HG02798 (cell line): ENCODE data around the gene PSMF1.
"Not testable (repeated sequence)": the region's sequence is repeated elsewhere in the genome, so short reads cannot be mapped to it uniquely, and the experiment has no call there.

ENCODE experiments used
- ATAC-seq: cut with Tn5 transposase; IDR thresholded peaks from one replicate; pipeline ENCODE4 v1.9.1; 2021; ENCODE audit warnings: mild to moderate bottlenecking; ENCODE audit not compliant: unreplicated experiment, poor library complexity

Gene PSMF1

DNA sequence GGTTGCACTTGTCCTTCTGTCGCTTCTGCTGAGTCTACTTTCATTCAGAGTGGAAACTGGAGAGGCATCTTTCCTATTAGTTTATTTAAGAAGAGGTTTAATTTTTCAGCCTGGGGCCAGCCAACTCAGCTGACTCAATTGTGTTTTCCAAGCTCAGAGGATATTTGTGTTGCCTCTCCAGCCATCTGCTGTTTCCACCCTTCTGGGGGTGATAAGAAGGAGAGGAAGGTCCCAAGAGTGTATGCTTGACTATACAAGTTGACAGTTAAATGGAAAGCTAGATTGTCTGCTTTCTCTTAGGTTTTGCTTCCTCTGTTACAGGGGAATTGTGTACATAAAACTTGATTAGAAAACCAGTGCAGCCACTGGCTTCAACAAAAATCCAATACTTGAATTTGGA is 3.0 kb downstream of the PSMF1 start:
- ATAC-seq, result no peak

DNA sequence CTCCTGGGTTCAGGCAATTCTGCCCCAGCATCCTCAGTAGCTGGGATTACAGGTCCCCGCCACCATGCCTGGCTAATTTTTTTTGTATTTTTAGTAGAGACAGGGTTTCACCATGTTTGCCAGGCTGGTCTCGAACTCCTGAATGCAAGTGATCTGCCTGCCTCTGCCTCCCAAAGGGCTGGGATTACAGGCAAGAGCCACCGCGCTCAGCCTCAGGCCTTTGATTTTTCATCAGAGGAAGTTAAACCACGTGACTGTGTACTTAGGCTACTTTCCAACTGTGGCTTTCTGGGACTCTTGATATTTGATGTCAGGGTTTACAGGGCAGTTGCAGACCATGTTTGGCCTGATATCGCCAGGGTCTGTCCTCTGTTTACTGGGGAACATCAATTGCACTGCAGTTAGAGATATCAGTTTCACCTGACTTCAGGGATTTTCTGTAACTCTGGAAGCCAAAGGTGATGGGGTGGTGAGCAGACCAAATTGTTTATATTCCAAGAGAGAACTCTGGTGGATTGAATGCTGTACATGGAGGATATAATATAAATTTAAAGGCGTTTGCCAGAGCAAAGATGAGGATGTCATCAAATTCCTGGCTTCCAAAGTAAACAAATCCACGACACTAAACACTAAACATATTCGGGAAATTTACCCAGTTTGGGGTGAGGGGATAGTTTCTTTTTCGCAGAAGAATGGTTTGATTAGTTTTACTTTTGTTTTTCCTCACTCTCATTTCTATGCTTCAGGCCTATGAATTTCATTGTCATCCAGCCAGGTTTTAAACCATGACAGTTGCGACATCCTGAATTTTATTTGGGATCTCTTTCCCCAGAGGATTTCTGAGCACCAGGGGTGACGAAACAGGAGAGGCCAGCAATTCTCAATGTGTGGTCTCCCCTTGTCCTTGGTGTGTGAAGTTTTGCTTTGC is 4.2 kb downstream of the PSMF1 start:
- ATAC-seq, result no peak

DNA sequence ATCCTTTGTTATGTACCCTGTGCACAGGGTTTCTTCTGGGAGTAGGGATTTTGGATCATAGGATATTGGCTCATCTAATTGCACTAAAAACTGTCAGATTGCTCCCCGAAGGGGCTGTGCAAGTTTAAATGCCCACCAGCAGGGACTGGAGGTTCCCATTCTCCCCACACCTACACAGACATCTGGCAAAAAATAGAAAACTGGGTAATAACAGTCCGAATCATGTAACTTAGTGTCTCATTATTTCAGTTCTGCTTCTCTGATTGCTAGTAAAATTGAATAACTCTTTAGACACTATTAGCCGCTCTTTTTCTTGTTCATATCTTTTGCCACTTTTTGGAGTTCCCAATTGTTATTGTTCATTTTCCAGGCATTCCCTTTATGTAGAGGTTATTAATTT is 5.3 kb downstream of the PSMF1 start:
- ATAC-seq, result no peak

DNA sequence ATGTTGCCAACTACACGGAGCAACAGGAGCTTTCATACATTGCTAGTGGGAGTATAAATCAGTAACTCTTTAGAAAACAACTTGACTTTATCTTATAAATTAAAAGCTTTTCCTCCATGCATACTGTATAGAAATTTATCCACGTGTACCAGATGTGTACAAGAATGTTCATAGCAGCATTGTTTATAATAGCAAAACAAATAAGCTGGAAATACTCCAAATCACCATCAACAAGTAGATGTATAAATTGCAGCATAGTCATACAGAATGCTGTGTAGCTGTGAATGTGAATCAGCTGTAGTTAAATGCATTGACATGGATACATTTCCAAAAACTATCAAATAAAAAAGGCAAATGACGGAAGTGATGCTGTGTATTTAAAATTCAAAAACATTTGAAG is 6.0 kb downstream of the PSMF1 start:
- no peak for ATAC-seq

DNA sequence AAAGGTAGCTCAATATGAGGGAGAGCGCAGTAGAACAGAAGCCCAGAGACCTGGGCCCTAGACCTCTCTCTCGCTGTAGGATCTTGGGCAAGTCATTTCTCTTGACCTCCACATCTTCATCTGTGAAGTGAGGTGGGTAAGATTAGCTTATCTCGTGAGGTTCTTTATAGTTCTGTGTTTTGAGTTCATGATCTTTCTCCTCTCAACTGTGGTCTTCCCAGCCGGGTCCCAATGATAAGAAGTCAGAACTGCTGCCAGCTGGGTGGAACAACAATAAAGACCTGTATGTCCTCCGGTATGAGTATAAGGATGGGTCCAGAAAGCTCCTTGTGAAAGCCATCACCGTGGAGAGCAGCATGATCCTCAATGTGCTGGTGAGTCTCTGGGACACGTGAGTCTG is 6.9 kb downstream of the PSMF1 start:
- ATAC-seq, result no peak

DNA sequence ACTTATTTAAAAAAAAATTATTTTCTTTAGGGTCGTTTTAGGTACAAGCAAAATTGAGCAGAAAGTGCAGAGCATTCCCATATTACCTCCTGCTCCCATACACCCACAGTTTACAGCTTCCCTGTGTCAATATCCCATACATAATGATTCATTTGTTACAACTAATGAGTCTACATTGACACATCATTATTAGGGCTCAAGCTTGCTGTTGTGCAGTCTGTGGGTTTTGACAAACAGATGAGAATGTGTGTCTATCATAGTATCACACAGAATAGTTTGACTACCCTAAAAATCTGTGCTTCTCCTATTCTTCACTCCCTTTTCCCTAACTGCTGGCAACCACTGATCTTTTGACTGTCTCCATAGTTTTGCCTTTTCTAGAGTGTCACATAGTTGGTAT is 9.4 kb downstream of the PSMF1 start:
- ATAC-seq, result no peak

DNA sequence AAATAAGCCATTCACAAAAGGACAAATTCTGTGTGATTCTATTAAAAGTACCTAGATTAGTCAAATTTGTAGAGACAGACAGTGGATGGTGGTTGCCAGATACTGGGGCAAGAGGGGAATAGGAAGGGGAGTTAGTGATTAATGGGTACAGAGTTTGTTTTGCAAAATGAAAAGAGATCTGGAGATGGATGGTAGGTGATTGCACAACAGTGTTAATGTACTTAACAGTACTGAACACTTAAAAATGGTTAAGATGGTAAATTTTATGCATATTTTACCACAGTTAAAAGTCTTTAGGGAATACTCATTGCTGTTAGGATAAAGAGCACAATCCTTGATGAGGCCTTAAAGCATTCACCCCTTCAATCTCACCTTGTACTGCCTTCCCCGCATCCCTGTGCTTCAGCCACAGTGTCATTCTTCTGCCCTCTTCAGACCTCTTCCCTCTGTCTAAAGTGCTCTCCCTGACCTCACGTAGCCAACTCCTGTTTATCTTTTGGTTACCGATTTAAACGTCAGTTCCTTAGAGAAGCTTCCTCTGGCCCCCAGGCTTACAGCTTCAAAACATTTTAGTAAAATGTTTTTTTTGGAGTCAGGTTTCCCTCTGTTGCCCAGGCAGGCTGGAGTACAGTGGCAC is 11.8 kb downstream of the PSMF1 start:
- no peak for ATAC-seq

DNA sequence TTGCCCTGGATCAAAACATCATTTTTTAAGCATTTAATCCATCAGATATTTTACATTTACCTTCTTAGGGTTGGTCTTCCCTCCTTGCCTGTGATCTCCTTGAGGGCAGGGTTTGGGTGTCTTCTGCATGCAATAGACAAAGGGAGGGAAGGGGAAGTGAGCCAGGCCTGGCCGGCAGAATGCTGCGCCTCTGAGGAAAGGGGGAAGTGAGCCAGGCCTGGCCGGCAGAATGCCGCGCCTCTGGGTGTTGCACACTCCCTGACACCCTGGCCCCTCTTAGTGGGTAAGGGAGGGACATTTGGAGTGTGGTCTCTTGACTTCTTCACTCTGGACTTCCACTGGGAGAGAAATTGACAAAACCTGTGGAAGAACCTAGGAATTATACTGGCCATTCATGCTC is 12.4 kb downstream of the PSMF1 start:
- no peak for ATAC-seq

DNA sequence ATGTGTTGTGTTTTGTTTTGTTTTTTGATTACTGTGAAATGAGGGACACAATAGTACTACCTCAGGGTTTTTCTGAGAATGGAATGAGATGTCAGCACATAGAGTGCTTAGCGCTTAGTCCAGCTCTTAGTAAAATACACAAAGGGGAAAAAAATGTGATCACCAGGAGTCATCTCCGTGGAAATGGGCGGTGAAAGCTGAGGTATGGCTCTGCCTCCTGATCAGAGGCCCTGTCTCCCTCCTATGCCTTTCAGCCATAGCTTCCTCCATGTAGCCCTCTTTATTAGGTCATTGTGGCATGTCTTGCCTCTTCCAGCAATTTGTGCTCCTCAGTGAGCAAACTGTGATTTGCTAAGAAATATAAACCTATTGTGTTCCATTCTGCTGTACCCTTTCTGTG is 13.0 kb downstream of the PSMF1 start:
- ATAC-seq, result no peak

DNA sequence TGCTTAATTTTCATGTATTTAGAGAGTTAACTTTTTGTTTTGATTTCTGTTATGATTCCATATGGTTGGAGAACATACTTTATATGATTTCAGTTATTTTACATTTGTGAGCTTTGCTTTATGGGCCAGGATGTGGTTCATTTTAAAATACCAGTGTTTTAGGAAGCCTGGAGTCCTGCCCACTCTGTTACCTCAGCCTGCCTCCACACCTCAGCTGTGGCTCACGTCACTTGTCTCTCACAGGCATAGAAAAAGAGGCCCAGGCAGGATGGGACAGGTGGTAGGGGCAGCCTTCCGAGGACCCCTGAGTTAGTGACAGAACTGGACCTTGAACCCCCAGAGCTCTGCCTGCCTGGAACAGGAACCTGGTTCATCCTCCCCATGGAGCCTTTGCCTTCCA is 16.0 kb downstream of the PSMF1 start:
- ATAC-seq, result no peak

DNA sequence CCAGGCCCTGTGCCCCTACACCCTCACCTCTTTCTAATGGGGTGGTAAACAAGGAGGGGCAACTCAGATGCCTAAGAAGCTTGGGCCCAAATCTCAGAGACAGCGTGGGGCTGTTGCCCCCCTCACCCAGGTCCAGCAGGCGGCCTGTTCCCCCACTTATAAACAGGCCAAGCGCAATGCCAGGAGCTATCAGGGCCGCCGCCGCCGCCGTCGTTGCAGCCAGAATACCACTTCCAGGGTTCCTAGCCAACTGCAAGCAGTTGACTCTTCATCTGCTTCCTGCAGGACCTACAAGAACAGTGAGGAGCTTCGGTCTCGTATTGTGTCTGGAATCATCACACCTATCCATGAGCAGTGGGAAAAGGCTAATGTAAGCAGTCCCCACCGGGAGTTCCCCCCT is 16.4 kb downstream of the PSMF1 start:
- ATAC-seq, result no peak

DNA sequence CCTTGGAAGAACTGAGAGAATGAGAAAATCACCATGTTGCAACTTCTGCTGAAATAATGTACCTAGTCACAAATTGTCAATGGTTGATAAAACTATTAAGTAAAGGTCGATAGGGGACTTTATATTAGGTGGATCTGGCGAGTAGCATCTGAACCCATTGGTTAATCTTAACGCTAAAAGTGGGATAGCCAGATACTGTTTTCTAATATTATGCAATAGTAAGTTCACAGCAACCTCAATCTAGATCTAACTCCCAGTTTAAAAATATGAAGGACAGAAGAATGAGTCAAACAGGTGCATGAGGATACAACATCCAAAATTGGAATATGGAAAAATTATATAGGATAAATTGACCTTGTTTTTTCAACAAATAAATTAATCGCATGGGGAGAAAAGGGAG is 18.8 kb downstream of the PSMF1 start:
- ATAC-seq, result no peak

DNA sequence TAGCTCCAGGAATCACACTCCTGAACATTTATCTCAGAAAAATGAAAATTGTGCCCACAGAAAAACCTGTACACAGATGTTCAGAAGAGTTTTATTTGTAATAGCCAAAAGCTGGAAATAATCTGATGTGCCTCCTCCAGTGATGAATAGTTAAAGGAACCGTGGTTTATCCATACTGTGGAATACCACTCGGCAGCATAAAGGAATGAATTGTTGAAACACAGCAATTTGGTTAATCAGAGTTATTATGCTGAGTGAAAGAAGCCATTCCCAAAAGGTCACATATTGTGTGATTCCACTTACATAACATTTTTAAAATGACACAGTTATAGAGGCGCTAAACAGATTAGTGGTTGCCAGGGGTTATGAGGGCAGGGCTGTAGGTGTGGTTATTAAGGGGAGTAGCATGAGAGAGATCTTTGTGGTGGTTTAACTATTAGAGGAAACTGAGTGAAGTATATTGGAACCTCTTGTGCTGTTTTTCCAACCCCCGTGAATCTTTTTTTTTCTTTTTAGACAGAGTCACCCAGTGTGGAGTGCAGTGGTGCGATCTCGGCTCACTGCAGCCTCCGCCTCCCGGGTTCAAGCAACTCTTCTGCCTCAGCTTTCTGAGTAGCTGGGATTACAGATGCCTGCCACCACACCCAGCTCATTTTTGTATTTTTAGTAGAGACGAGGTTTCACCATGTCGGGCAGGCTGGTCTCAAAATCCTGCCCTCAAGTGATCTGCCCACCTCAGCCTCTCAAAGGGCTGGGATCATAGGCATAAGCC is 26.2 kb downstream of the PSMF1 start:
- ATAC-seq, result no peak

DNA sequence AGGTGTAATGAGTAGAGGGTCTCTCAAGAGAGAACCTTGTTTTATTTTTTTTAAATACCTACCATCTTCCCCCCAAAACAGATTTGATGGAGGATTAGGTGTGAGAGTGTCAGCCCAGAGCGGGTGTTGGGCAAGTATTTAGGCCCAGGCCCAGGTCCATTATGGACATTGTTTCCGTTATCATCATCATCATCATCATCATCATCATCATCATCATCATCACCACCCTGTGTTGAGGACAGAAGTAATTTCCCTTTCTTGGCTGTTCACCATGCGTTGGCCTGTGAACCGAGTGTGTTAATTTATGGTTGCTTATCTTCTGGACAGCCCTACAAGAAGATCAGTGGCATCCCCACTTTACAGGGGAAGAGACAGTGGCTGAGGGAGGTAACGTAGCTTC is 28.6 kb downstream of the PSMF1 start:
- ATAC-seq, result no peak

DNA sequence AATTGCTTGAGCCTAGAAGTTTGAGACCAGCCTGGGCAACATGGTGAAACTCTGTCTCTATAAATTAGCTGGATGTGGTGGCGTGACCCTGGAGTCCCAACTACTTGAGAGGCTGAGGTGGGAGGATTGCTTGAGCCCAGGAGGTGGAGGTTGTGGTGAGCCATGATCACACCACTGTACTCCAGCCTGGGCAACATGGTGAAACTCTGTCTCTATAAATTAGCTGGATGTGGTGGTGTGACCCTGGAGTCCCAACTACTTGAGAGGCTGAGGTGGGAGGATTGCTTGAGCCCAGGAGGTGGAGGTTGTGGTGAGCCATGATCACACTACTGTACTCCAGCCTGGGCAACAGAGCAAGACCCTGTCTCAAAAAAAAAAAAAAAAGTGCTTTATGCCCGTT is 31.4 kb downstream of the PSMF1 start:
- not testable (repeated sequence) for ATAC-seq

DNA sequence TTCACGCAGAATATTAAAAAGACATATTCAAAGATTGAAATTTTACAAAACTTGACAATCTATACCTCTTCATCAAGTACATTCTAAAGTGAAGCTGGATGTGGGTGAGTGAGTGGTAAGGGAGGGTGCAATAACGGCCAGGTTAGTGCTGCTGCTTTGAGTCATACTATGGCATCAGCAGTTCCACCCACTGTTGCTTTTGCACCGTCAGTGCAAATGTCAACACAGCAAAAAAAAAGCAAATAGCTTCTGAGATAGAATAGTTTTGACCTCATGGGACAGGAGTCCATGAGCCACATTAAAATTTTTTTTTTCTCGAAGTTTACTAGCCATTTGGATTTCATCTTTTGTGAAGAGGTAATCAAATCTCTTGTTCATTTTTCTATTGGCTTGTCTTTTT is 31.8 kb downstream of the PSMF1 start:
- no peak for ATAC-seq

DNA sequence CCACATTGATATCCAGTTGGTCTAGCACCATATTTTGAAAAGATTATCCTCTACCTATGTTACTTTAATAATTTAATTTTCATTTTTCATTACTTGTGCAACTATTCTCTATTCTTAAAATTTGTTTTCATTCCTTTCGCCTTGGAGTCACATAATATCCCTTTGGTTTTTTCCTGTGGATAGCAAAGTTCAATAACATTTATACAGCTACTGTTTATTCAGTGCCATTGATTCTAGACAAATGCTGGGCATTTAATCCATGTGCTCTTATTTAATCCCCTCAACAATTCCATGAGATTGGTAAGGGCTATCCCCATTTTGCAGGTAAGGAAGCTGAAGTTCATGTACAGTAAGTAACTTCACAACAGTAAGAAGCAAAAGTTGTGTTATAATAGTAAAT is 32.6 kb downstream of the PSMF1 start:
- ATAC-seq, result no peak

DNA sequence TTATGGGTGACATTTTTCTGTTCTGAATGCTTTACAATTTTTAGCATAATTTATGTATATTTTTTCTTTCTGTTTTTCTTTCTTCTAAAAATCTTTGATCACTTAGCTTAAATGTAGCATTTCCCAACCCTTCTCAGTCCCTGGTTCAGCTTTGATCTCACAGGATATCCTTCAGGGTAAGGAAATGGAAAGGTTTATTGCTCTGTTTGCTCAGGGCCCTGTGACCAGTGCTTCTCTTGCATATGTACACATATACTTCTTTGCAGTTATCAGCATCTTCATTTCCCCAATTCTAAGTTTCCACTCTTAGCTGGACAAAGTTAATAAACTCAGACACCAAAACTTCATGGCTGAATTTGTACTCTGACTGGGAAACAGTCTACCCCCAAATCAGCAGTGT is 35.8 kb downstream of the PSMF1 start:
- ATAC-seq, result no peak

DNA sequence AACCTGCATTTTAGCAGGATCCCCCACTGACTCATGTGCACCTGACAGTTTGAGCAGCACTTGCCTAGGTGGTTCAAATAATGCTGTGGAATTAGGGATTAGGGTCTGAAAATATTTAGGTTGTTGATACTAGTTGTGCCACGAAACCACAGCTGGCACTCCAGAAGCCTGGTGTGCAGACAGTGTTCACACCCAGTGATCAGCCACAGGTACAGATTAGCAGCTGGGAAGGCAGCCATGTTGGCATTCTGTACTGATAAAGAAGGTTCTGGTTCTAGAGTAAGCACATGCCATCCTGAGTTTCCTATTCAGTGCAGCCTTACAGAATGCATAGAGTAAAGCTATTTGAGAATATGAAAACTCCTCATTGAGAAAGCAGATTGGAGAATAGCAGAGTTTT is 36.3 kb downstream of the PSMF1 start:
- ATAC-seq, result no peak

DNA sequence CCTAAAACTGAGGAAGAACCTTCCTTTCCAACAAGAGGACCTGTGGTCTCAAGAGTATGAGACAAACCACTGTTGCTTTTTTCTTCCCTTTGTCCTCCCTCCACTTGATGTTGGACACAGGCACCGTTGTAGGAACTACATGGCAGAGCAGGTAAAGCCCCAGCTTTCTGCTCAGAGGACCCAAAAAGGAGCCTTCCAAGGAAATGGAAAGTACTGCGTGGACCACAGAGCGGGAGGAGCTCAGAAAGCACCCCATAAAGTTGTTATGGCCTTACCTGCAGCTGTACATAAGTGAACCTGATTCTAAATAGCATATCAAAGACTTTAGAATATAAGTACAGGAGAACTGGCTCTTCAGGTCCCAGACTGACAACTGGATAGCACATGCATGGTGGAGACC is 36.9 kb downstream of the PSMF1 start:
- no peak for ATAC-seq

DNA sequence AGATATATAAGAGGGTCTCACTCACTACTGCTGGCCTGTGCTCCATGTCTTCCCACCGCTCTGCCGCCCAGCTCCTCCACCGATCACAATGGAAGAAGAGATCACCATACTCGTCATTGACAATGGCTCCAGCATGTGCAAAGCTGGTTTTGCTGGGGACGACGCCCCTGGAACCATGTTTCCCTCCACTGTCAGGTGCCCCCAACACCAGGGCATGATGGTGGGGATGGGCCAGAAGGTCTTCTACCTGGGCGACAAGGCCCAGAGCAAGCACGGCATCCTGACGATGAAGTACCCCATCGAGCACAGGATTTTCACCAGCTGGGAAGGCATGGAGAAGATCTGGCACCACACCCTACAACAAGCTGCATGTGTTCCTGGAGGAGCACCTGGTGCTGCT is 42.1 kb downstream of the PSMF1 start:
- ATAC-seq, result no peak
